Endothelial cell of umbilical vein (primary cell): ENCODE data around the gene TPST1.

ENCODE experiments used
- EZH2 ChIP-seq: IDR thresholded peaks from 2 replicates; pipeline ENCODE4 v1.6.1; 2012; ENCODE audit warnings: borderline replicate concordance, low read depth, mild to moderate bottlenecking, moderate library complexity, low read length, inconsistent platforms; ENCODE audit not compliant: severe bottlenecking
- GATA2 ChIP-seq: IDR thresholded peaks from 2 replicates; pipeline ENCODE4 v1.7.0; 2011; ENCODE audit warnings: low read depth, mild to moderate bottlenecking, moderate library complexity, mixed read lengths, low read length; ENCODE audit not compliant: insufficient read length, insufficient read depth
- JUN ChIP-seq: IDR thresholded peaks from 2 replicates; pipeline ENCODE4 v1.6.1; 2011; ENCODE audit warnings: borderline replicate concordance, low read depth; ENCODE audit not compliant: insufficient read length, insufficient read depth
- MYC ChIP-seq: IDR thresholded peaks from one replicate; pipeline ENCODE4 v1.6.1; 2011; ENCODE audit warnings: mild to moderate bottlenecking, low read depth, low read length
- POLR2A ChIP-seq: IDR thresholded peaks from 2 replicates; pipeline ENCODE4 v1.6.1; 2012; ENCODE audit warnings: low read depth, mild to moderate bottlenecking, control low read depth, low read length
- POLR2AphosphoS5 ChIP-seq: IDR thresholded peaks from 2 replicates; pipeline ENCODE4 v1.6.1; 2012; ENCODE audit warnings: low read depth, mild to moderate bottlenecking, control low read depth, low read length, moderate library complexity; ENCODE audit not compliant: insufficient read depth
- TF ChIP-seq, protein P1 (sequence below), 2 donors: IDR thresholded peaks; 1 replicate in 1 of 2; 2 replicates in 1 of 2; pipeline ENCODE4 v1.5.1; 2011; ENCODE audit warnings: low read length in 2 of 2, mild to moderate bottlenecking in 2 of 2, moderate library complexity in 2 of 2, control low read depth in 1 of 2, inconsistent platforms in 1 of 2, low read depth in 1 of 2; ENCODE audit not compliant: insufficient read depth in 1 of 2; ENCODE audit errors: extremely low read depth in 1 of 2
- TF ChIP-seq, protein P2 (sequence below): IDR thresholded peaks from 2 replicates; pipeline ENCODE4 v1.6.1; 2011; ENCODE audit not compliant: insufficient read depth, insufficient read length

DNA sequence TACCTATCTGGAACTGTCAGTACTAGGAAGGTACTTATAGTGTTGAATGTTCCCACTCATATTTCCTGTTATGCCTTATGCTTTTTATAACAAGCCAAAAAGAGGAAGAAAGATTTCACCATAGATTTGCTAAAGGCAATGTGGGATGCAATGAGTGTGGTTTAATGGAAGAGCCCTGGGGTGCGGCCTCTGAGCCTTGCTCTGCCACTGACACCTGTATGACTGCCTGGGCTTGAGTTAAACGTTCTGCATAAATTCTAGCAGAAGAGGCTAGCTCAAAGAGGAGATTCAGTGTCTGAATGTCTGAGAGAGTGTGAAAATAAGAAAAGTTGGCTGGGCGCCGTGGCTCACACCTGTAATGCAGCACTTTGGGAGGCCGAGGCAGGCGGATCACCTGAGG is 143.8 kb downstream of the TPST1 start:
- TF ChIP-seq, protein P1, sequence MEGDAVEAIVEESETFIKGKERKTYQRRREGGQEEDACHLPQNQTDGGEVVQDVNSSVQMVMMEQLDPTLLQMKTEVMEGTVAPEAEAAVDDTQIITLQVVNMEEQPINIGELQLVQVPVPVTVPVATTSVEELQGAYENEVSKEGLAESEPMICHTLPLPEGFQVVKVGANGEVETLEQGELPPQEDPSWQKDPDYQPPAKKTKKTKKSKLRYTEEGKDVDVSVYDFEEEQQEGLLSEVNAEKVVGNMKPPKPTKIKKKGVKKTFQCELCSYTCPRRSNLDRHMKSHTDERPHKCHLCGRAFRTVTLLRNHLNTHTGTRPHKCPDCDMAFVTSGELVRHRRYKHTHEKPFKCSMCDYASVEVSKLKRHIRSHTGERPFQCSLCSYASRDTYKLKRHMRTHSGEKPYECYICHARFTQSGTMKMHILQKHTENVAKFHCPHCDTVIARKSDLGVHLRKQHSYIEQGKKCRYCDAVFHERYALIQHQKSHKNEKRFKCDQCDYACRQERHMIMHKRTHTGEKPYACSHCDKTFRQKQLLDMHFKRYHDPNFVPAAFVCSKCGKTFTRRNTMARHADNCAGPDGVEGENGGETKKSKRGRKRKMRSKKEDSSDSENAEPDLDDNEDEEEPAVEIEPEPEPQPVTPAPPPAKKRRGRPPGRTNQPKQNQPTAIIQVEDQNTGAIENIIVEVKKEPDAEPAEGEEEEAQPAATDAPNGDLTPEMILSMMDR (IDR thresholded peaks at IDR 0.05; ENCODE audit: extremely low read depth in 1 of 2, insufficient read depth in 1 of 2, low read depth in 1 of 2, low read length in 2 of 2), result no peak
- TF ChIP-seq, protein P2, sequence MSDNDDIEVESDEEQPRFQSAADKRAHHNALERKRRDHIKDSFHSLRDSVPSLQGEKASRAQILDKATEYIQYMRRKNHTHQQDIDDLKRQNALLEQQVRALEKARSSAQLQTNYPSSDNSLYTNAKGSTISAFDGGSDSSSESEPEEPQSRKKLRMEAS, result no peak
- TF ChIP-seq POLR2A, result no peak
- no peak for TF ChIP-seq EZH2
- no peak for TF ChIP-seq GATA2
- TF ChIP-seq JUN, result no peak
- no peak for TF ChIP-seq POLR2AphosphoS5
- TF ChIP-seq MYC, result no peak
